Right lobe of liver (tissue), 4 donors: Measurements from ENCODE around the gene CACNB2.

Source experiments
- CTCF ChIP-seq, 4 donors: fragments of 200-600 bp in 3 of 4; fragments of 450-650 bp in 1 of 4; IDR thresholded peaks; one replicate each; pipeline versions ENCODE4 v1.5.1 to v1.8.0; 2016 to 2022; ENCODE audit warnings: antibody characterized with exemption in 4 of 4, mild to moderate bottlenecking in 2 of 4
- POLR2A ChIP-seq: fragments of 450-650 bp; IDR thresholded peaks from one replicate; pipeline ENCODE4 v1.6.1; 2017; ENCODE audit warnings: antibody characterized with exemption, mild to moderate bottlenecking
- donor health status: DM: no; HTN: no; CAD: no.
- donor health status: DM: no; HTN: no; CAD: no.
- donor health status: DM: no; HTN: yes; CAD: no.

GRCh38 chr10:18500576-18500975, 360.4 kb downstream of the CACNB2 start:
- no peak for TF ChIP-seq CTCF (IDR thresholded peaks at IDR 0.05)
- no peak for TF ChIP-seq POLR2A
